Neural progenitor cell (in vitro differentiated cells): ENCODE data around the gene PLN.

ENCODE experiments used
- CTCF ChIP-seq: fragments of 200-600 bp; sonication (generic); IDR thresholded peaks from 2 replicates; pipeline ENCODE4 v1.5.1; 2017; ENCODE audit warnings: antibody characterized with exemption, mild to moderate bottlenecking
- EZH2 ChIP-seq: fragments of 200-600 bp; sonication (generic); IDR thresholded peaks from 2 replicates; pipeline ENCODE4 v1.6.1; 2017; ENCODE audit warnings: antibody characterized with exemption, mild to moderate bottlenecking, moderate library complexity

GRCh38 chr6:118589186-118589585, 41.1 kb downstream of the PLN start:
- TF ChIP-seq CTCF: no peak
- no peak for TF ChIP-seq EZH2
